Measurements from ENCODE around the gene PAX4.

GRCh38 chr7:127632276-127632910, 14.5 kb upstream of the PAX4 start:
- TF ChIP-seq CTCF (IDR thresholded peaks at IDR 0.05) = no peak
- TF ChIP-seq POLR2A (IDR thresholded peaks at IDR 0.05) = no peak
